NCI-H187 treated with DMSO at 0.1 percent for 48 hours (cell line): ENCODE measurements around the gene TAF5L.
"Not testable (repeated sequence)": the region's sequence is repeated elsewhere in the genome, so short reads cannot be mapped to it uniquely, and the experiment has no call there.

ENCODE experiments used
- DNase-seq: peaks from one replicate; lab custom pipeline; 2025; lab: John Stamatoyannopoulos, UW

TAF5L gene

GRCh38 chr1:229603371-229604005 is 22.4 kb downstream of the TAF5L start:
- DNase-seq = no peak

GRCh38 chr1:229600229-229600628 is 25.7 kb downstream of the TAF5L start:
- no peak for DNase-seq

- DNase-seq = no peak
These were observed 26.5 kb downstream of the TAF5L start for GRCh38 chr1:229599218-229599954.

DNA sequence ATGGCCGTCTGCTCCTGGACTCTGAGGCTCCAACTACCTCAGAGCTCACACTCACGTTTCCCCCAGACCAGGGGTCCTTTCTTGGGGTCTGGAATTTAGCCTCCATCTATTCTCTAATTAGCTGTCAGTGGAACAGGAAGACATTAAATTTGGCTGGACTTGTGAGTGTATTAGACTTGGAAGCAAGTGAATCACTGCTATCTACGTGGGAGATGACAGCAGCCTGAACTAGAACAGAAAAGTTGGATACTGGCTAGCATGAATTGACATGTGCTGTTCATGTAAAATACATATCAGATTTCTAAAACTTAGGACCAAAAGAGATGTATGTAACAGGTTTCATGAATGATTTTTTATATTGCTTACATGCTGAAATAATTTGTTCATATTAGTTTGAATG is 28.0 kb downstream of the TAF5L start:
- no peak for DNase-seq

DNA sequence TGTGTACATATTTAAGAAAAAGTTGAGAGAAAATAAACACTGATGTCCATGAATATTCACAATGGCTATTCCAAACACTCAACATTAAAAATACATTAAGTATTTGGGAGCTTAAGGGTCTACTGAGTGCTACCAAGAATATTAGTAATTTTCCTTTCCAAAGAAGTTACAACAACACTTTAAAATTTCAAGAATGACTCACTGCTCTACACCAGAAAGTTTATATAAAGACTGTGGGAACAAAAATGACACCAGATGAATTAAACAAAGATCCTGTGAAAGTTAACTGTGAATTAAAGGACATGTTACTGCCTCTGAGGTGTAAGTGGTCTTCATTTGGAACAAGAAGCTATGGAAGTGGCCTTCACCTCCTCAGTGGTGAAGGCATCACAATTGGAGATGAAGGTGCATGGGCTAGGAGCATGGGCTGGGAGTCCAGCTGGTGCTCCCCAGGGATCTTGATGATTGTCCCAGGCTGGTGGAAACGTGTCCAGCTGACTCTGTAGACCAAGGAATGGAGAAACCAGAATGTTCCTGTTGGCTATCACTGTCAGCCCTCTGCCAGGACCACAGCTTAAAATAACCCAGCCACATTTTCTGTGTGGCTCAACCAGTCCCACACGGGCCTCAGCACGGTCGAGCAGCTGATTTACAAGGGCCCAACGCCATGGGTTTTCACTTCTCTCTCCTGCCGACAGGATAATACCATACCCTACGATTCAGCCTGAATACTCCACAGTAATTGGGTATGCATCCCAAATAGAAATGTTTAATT is 28.8 kb downstream of the TAF5L start:
- DNase-seq = no peak

GRCh38 chr1:229595876-229596275 is 30.0 kb downstream of the TAF5L start:
- not testable (repeated sequence) for DNase-seq

DNA sequence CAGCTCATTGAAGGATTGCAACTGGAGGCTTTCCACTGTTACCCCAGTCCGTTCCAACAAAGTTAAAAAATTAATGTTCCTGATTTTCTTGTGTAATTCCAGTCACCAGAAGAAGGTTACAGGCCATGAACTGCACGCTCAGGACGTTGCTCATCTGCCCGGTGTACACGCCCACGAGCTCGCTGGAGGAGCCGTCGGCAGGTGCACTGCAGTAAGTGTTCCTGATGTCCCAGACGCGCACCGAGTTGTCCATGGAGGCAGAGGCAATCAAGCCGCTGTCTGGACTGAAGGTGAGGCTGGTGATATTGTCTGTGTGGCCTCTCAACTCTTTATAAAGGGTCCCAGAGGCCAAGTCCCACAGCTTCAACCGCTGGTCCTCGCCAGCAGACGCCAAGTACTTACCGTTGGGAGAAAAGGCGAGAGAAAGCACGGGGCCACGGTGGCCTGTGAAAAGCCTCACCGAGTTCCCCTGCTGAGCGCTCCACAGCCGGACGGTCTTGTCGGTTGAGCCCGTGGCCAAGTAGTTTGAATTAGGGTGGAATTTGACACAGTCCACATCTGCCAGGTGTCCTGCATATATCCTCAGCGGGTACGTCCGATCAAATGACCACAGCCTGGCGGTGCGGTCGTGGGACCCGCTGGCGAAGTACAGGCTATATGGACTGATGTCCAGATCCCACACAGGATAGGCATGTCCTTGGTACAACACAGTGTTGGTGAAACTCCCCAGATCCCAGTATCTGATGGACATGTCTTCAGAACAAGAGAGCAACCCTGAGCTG is 31.5 kb downstream of the TAF5L start:
- DNase-seq = no peak

GRCh38 chr1:229593800-229594199 is 32.1 kb downstream of the TAF5L start:
- no peak for DNase-seq

DNA sequence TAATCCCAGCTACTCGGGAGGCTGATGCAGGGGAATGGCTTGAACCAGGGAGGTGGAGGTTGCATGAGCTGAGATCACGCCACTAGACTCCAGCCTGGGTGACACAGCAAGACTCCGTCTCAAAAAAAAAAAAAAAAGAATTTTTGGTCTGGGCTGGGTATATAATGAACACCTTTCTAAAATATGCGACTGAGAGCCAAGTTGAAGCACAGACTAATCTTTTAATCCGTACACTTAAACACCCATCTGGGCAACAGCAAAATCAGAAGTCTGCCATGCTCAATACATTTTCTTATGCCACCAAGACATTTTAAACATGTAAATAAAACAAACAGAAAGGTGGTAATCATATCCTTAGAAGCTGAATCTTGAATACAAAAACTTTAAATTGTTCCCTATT is 35.8 kb downstream of the TAF5L start:
- no peak for DNase-seq

DNA sequence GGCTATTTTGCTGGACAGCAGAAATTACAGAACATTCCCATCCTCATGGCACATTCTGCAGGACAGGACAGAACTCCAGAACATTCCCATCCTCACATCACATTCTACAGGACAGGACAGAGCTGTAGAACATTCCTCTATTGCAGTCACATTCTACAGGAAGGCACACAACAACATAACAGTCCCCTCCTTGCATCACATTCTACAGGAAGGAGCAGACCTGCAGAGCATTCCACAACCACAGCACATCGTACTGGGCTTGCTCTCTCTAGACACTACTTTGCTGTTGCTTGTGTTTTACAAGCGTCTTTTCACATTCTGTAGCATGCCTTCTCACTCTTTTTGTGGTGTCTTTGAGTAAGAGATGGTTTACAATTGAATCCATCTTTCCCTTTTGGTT is 40.6 kb downstream of the TAF5L start:
- DNase-seq = no peak

DNA sequence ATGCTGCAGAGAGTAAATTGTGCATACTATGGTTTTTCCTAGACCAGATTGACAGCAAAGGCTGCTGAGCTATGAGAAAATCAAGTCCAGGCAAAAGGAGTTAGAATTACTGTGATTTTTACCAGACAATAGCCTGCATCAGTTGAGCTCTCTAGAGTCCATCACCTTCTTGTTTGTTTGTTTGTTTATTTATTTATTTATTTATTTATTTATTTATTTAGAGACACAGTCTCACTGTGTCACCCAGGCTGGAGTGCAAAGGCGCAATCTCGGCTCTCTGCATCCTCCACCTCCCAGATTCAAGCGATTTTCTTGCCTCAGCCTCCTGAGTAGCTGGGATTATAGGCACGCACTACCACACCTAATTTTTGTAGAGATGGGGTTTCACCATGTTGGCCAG is 43.2 kb downstream of the TAF5L start:
- no peak for DNase-seq

GRCh38 chr1:229582011-229582694 is 43.8 kb downstream of the TAF5L start:
- DNase-seq = no peak

- no peak for DNase-seq
These were observed 44.4 kb downstream of the TAF5L start for GRCh38 chr1:229581485-229581884.

- peak; percentile 68 for DNase-seq
These were observed 46.8 kb downstream of the TAF5L start for GRCh38 chr1:229579059-229579673.

- DNase-seq = no peak
These were observed 47.5 kb downstream of the TAF5L start for GRCh38 chr1:229578168-229579058.

- DNase-seq = no peak
These were observed 51.1 kb downstream of the TAF5L start for GRCh38 chr1:229574679-229575442.

GRCh38 chr1:229572286-229572685 is 53.6 kb downstream of the TAF5L start:
- peak; percentile 48 for DNase-seq

GRCh38 chr1:229570891-229571516 is 54.9 kb downstream of the TAF5L start:
- no peak for DNase-seq

DNA sequence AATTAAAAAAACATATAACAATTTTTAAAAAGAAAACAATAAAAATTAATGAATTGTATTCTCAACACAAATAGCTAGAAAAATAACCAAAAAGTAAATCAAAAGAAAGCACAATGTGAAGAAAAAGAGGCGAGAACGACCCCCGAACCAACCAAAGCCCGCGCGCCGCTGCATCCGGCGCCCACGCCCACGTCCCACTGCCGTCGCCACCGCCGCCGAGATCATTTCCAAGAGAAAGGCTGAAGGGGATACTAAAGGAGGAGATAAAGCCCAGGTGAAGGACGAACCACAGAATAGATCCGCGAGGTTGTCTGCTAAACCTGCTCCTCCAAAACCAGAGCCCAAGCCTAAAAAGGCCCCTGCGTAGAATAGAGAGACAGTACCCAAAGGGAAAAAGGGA is 55.6 kb downstream of the TAF5L start:
- no peak for DNase-seq
